ENCODE data around the gene CELSR1. TPM values are rescaled to one million over a fixed set of nuclear protein-coding genes. Genes with fewer than 3 reads are reported as not detected.

CELSR1 gene, protein sequence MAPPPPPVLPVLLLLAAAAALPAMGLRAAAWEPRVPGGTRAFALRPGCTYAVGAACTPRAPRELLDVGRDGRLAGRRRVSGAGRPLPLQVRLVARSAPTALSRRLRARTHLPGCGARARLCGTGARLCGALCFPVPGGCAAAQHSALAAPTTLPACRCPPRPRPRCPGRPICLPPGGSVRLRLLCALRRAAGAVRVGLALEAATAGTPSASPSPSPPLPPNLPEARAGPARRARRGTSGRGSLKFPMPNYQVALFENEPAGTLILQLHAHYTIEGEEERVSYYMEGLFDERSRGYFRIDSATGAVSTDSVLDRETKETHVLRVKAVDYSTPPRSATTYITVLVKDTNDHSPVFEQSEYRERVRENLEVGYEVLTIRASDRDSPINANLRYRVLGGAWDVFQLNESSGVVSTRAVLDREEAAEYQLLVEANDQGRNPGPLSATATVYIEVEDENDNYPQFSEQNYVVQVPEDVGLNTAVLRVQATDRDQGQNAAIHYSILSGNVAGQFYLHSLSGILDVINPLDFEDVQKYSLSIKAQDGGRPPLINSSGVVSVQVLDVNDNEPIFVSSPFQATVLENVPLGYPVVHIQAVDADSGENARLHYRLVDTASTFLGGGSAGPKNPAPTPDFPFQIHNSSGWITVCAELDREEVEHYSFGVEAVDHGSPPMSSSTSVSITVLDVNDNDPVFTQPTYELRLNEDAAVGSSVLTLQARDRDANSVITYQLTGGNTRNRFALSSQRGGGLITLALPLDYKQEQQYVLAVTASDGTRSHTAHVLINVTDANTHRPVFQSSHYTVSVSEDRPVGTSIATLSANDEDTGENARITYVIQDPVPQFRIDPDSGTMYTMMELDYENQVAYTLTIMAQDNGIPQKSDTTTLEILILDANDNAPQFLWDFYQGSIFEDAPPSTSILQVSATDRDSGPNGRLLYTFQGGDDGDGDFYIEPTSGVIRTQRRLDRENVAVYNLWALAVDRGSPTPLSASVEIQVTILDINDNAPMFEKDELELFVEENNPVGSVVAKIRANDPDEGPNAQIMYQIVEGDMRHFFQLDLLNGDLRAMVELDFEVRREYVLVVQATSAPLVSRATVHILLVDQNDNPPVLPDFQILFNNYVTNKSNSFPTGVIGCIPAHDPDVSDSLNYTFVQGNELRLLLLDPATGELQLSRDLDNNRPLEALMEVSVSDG (N-terminal part only)
- 1.5 and 7.3 TPM in 2 replicates for total RNA-seq

DNA sequence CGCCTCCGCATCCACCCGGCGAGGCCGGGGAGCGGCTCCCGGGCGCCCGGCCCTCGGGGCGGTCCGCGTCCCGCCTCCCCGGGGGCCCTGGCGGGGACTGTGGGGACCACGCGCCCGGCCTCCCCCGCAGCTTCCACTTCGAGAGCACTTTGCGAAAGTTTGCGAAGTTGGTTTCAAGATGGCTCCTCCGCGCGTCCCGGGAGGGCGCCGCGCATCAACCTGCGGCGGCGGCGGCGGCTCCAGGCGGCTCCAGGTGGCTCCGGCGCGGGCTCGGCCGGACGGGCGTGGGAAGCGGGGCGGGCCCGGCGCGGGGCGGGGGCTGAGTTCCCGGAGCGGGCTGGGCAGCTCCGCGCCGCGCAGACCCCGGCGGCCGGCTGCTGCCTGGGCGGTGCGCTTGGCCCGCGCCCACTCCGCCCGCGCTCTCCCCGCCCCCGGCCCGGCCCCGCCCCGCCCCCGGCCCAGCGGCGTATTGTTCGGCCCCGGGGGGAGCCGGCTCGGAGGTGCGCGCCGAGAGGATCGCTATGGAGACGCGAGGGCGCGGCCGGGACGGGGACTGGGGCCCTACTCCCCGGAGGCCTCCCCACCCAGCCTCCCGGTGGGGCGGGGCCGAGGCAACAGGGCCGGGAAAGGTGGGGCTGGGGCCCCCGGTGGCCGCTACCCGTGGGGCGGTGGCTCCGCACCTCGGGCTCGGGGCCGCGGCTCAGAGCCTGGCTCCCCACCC lies at the start of gene CELSR1:
TSS of gene CELSR1 (minus strand) at position 396 of the 721 bp plus-strand sequence. CDS start 450 bp downstream, outside the sequence.

DNA sequence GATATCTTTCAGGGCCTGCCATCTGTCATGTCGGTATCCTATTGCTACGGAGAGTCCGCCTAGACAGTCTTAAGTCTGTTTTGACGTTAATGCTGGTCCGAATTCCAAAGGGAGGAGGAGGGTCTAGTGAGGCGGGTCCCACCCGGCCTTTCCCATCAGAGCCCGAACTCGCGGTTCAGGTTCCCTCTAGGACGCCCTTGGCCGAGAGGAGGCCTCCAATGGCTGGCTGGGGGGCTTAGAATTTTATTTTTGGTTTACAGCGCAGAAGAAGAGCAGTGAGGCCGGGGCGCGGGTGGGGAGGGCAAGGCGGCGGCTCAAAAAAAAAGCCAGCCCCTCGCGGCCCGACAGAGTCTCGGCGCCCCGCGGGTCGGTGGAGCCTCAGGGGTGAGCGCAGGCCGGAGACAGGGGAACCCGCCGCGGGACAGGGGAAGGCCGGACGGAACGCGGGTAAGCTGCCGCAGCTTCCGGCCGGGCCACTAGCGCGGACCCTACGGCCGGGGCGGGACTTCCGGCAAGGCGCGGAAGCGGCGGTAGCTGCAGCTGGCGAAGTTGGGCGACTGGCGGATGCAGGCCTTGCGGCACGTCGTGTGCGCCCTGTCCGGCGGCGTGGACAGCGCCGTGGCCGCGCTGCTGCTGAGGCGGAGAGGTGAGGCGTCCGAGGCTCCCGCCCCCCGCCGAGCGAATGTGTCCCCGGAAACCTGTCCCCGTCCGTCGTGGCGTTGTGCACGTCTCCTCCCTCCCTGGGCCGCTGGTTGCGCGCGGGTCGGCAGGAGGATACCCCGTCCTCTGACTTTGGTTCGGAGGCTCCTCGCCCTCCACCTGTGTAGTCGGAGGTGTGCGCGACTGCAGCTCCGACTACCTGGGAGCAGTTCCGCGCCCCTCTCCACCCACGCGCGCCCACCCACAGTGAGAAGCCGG lies 202.0 kb downstream of the CELSR1 start, which contains the start of gene TRMU:
TSS of gene TRMU (plus strand) at position 514 of the 918 bp plus-strand sequence. CDS start at position 565, 51 bp downstream.

Other genes with a start within 250 kb of the CELSR1 start
- gene GTSE1, start 240.8 kb downstream of the CELSR1 start, total RNA-seq, result 0.59 and 5.1 TPM in 2 replicates
- 35.9 and 46.9 TPM in 2 replicates for gene TRMU, start 201.9 kb downstream of the CELSR1 start, total RNA-seq
- gene GRAMD4, start 82.8 kb upstream of the CELSR1 start, total RNA-seq, result 32.7 and 65.3 TPM in 2 replicates
- gene CERK, start 200.6 kb upstream of the CELSR1 start, total RNA-seq, result 52.6 and 68.0 TPM in 2 replicates
- 9.8 and 15.9 TPM in 2 replicates for gene TBC1D22A, start 225.0 kb upstream of the CELSR1 start, total RNA-seq